ENCODE results near the gene DNAH7. TPM values are rescaled to one million over a fixed set of nuclear protein-coding genes. Genes with fewer than 3 reads are reported as not detected.

The DNAH7 gene
- total RNA-seq, 4 donors from 2014 or later, result 0.05 to 0.07 (median 0.05) TPM; not detected in 1

- H3K27me3 ChIP-seq, result no peaks in the 10 kb centered on the region
- H3K27ac ChIP-seq, result no peak overlapping the region
- H3K4me1 ChIP-seq, result no peaks in the 10 kb centered on the region
- TF ChIP-seq POLR2A (IDR thresholded peaks at IDR 0.05), result no peak
- TF ChIP-seq CTCF (IDR thresholded peaks at IDR 0.05 in 4 of 5, conservative IDR thresholded peaks at IDR 0.05 in 1 of 5), result no peak
- H3K9me3 ChIP-seq, result no peaks in the 10 kb centered on the region
- intact Hi-C loops (cut with DNase I; ENCODE audit: low total_unique reads), result no loop called here
- DNase-seq (no peak), ATAC-seq (no peak)
- in situ Hi-C loops (cut with MboI; ENCODE audit: low sequenced_read_pairs in 4 of 4), result no loop called here
- H3K4me3 ChIP-seq, result no peak overlapping the region
- H3K36me3 ChIP-seq, result no peaks in the 10 kb centered on the region
Measured at GRCh38 chr2:195830968-195831950, 237.4 kb downstream of the DNAH7 start.

- H3K27me3 ChIP-seq, result no peaks in the 10 kb centered on the region
- no peaks in the 10 kb centered on the region for H3K36me3 ChIP-seq
- in situ Hi-C loops (cut with MboI; ENCODE audit: low sequenced_read_pairs in 4 of 4), result no loop called here
- H3K9me3 ChIP-seq, result no peaks in the 10 kb centered on the region
- no peak for TF ChIP-seq CTCF (IDR thresholded peaks at IDR 0.05 in 4 of 5, conservative IDR thresholded peaks at IDR 0.05 in 1 of 5)
- TF ChIP-seq POLR2A (IDR thresholded peaks at IDR 0.05), result no peak
- no peak for DNase-seq
- intact Hi-C loops (cut with DNase I; ENCODE audit: low total_unique reads), result no loop called here
- no peaks in the 10 kb centered on the region for H3K4me1 ChIP-seq
- H3K27ac ChIP-seq, result no peak overlapping the region
- no peak for ATAC-seq
- no peak overlapping the region for H3K4me3 ChIP-seq
Measured at GRCh38 chr2:195824478-195824877, 244.2 kb downstream of the DNAH7 start.

DNA sequence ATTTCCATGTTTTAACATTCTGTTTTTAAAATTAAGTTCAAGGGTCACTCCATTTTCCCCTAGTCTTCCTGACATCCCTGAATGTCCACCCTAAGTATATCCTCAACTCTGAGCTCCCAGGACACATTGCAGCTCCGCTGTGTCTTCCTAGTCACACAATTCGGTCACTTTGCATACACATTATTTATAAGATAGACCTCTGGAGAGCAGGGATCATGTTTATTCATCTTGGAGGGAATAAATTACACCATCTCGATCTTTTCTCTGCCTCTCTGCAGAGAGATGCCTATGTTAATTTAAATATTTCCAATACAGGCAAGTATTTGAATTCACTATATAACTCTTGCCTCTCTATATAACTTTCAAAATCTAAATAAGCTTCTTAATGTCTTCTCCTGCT, 245.4 kb downstream of the DNAH7 start:
- H3K27me3 ChIP-seq, result no peaks in the 10 kb centered on the region
- H3K4me3 ChIP-seq, result no peak overlapping the region
- intact Hi-C loops (cut with DNase I; ENCODE audit: low total_unique reads), result no loop called here
- TF ChIP-seq POLR2A (IDR thresholded peaks at IDR 0.05), result no peak
- no peak for TF ChIP-seq CTCF (IDR thresholded peaks at IDR 0.05 in 4 of 5, conservative IDR thresholded peaks at IDR 0.05 in 1 of 5)
- no peaks in the 10 kb centered on the region for H3K9me3 ChIP-seq
- DNase-seq, result no peak
- ATAC-seq, result no peak
- no peaks in the 10 kb centered on the region for H3K4me1 ChIP-seq
- no peaks in the 10 kb centered on the region for H3K36me3 ChIP-seq
- in situ Hi-C loops (cut with MboI; ENCODE audit: low sequenced_read_pairs in 4 of 4), result no loop called here
- H3K27ac ChIP-seq, result no peak overlapping the region

DNA sequence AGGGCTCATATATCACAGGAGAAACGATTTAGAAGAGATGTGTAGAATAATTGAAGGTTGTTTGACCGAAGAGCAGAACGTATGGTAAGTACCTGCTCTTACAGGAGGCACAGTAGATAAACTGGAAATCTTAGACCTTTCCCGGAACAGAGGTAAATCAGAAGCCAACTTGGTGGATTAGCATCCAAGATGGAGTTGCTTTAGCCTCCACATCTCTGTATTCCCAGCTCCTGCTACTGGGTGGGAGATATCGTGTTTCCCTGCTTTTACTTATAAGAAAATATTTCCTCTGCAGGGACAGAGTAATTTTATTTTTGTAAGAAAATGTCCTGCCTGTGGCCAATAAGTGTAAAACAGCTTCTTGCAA, 247.1 kb downstream of the DNAH7 start:
- Histone ChIP-seq H3K4me3 (no peak overlapping the region), H3K9me3 (no peaks in the 10 kb centered on the region), H3K27me3 (no peaks in the 10 kb centered on the region), H3K4me1 (no peaks in the 10 kb centered on the region), H3K27ac (no peak overlapping the region), H3K36me3 (no peaks in the 10 kb centered on the region)
- intact Hi-C loops (cut with DNase I; ENCODE audit: low total_unique reads) (no loop called here), in situ Hi-C loops (cut with MboI; ENCODE audit: low sequenced_read_pairs in 4 of 4) (no loop called here)
- TF ChIP-seq POLR2A (IDR thresholded peaks at IDR 0.05) (no peak), CTCF (IDR thresholded peaks at IDR 0.05 in 4 of 5, conservative IDR thresholded peaks at IDR 0.05 in 1 of 5) (no peak)
- DNase-seq (no peak), ATAC-seq (no peak)

Data from gastrocnemius medialis (tissue), 4 donors.